ENCODE results near the gene PLA2G4D.

PLA2G4D gene, protein sequence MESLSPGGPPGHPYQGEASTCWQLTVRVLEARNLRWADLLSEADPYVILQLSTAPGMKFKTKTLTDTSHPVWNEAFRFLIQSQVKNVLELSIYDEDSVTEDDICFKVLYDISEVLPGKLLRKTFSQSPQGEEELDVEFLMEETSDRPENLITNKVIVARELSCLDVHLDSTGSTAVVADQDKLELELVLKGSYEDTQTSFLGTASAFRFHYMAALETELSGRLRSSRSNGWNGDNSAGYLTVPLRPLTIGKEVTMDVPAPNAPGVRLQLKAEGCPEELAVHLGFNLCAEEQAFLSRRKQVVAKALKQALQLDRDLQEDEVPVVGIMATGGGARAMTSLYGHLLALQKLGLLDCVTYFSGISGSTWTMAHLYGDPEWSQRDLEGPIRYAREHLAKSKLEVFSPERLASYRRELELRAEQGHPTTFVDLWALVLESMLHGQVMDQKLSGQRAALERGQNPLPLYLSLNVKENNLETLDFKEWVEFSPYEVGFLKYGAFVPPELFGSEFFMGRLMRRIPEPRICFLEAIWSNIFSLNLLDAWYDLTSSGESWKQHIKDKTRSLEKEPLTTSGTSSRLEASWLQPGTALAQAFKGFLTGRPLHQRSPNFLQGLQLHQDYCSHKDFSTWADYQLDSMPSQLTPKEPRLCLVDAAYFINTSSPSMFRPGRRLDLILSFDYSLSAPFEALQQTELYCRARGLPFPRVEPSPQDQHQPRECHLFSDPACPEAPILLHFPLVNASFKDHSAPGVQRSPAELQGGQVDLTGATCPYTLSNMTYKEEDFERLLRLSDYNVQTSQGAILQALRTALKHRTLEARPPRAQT

DNA sequence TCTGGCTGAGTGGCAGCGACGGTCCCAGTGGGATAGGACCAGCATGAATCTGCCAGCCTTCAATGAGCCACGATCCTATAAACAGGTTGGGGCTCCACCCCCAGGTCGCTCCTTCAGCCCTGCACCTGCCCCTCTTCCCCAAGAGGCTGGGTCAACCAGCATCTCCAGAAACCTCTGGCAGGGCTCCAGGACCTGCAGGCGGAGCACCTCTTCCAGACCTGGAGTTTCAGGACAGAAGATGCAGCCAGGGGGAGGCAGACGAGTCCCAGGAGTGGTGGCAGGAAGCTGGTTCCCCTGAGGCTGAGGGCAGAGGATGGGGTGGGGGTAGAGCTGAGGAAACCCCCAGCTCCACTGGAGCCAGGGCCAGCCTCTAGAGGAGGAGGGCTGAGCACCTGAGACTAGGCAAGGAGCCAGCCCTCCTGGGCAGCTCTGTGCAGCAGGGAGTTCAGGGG, at the start of gene PLA2G4D:
TSS of gene PLA2G4D (minus strand) at position 51 of the 452 bp plus-strand sequence. CDS start 103 bp downstream, outside the sequence.
- DNase-seq (ENCODE audit: low spot score) = no peak

DNA sequence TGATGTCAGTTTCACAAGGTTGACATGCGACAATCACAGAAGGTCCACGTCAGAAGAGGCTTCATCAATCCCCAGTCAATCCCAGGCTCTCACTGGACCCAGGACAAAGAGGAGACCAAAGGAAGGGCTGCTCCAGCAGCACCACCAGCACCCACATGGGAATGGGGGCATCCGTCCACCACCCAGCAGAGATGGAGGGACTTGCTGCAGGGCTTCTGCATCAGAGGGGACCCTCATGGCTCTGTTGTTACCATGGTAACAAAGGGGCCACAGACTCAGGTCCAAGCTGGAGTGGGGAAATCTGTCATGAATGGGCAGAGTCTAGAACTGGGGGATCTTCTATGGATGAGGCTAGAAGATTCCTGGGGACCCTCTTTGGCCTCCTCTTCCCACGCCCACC, 49.0 kb upstream of the PLA2G4D start:
- no peak for DNase-seq (ENCODE audit: low spot score)

DNA sequence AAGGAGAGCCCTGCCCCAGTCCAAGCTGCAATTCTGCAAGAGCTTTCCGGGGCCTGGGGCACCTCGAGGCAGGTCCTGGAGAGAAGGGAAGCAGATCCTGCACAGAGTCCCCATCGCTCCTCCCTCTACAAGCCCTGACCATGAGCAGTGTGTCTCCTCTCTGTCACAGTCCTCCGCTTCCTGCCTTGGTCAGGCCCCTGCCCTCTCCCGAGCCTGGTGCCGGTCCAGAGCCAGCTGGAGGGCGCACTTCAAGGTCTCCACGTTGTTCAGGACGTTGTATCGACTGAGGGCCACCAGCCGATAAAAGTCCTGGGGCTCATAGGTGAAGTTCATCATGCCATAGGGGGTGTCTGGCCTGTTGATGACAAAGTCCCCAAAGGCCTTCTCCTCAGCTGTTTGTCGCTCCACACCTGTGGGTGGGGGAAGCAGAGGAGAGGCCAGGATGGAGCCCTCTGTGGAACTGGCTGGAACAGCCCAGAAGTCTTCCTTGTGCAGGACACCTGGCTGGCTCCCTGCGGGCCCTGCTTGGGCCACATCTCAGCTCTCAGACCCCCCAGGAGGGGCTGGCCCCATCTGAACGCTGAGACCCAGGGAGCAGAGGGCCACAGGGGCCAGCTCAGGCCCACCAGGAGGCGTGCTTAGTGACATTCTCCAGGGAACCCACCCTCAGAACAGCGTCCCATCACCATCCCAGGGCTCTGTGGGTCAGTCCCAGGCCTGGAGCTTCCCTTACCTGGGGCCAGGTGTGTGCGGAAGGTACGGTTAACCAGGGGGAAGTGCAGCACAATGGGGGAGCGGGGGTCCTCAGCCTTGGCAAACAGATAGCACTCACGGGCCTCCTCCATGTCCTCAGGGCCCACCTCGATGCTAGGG, 47.7 kb upstream of the PLA2G4D start:
- DNase-seq (ENCODE audit: low spot score) = no peak

DNA sequence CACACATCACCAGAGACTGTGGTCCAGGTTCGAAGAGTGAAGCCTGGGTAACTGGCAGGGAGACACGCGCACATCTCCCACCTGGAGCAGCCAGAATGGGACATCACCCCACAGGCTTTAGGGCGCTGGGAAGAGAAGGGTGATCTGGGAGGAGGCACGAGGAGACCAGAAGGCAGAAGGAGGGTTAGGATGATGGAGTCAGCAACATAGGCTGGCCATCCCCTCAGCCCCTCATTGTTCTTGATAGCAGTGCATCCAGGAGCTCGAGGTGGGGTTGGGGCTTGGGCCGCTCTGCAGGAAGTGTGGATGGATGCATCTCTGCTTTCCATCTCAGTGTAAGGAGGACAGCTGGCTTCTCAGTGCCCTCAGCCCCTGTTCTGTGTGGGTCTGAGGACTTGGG, 46.9 kb upstream of the PLA2G4D start:
- DNase-seq (ENCODE audit: low spot score) = no peak

DNA sequence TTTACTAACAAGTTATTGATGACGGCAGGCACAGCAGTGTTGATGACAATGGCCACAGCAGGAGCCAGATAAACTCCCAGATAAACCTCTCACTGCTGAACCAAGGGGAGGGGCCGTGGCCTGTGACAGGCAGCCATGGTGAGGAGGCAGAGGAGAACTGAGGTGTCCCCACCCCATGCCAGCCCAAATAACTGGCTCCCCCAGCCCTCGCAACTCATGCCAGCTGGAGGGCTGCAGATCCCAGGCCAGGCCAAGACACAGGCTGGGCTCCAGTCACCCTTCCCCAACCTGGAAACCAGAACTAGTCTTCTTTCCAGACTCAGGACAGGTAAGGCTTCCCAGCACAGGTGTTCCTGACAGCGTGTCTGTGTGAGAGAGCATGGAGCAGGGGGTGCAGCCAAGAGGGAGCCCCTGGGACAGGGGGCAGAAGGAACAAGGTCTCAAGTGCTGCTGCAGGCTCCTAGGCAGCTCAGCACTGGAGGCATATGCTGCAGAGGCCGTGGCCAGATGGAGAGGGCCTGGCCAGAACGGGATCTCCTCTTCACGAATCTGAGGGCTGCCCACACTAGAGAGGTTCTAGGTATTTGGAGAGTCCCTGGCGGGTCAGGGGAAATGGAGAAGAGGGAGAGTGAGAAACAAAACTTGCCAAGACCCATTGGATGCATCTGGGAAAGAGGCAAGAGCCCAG, 46.2 kb upstream of the PLA2G4D start:
- DNase-seq (ENCODE audit: low spot score) = no peak

DNA sequence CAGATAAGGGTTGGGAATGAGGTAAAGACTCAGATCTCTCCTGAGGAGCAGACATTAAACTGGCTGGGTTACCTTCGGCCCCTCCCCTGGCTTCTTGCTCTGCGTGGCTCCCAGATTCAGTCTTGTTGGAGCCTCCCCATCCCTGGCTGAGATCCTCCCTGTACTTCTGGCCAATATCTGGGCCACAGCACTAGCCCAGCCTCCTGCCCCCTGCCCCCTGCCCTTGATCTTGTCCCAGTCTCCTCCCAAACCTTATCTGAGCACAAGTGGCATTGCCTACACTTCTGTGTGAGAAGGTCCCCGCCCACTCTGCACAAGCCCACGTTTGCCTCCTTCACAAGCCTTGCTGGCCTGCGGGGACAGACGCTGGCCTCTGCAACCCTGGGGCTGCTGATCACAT, 45.2 kb upstream of the PLA2G4D start:
- no peak for DNase-seq (ENCODE audit: low spot score)

DNA sequence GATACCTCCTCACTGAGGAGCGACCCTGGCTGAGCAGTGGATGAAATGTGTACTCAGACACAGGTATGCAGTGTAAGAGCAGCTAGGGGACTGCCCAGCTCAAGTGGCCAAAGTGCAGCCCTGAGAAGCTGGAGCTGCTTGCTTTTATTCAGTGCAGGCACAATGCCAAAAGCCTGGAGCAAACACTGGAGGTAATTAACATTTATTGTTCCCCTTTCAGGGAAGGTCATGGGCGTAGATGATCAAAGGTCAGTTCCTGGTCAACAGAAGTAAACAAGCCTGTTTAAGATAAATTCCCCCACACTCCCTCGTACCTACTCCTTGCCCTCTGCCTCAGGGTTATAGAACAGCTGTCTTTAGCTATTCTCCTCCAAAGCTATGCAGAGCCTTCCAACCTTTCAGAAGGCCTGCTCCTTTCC, 44.6 kb upstream of the PLA2G4D start:
- DNase-seq (ENCODE audit: low spot score) = no peak

DNA sequence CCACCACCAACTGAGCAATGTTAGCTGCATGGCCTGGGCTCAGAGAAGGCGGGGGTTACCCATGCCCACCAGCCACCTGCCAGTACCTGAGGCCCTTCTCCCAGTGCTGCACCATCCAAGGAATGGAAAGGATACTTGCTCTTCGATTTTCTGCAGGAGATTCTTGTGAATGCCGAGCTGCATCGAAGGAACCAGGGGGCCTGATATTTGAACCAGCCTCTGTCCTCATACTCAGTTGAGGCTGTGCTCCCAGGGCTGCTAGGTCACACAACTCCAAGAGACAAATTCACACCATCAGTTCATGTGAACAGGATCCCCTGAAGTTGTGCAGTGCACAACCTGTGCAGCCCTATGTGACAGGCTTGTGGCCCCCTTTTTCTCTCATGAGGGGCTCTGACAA, 44.0 kb upstream of the PLA2G4D start:
- no peak for DNase-seq (ENCODE audit: low spot score)

DNA sequence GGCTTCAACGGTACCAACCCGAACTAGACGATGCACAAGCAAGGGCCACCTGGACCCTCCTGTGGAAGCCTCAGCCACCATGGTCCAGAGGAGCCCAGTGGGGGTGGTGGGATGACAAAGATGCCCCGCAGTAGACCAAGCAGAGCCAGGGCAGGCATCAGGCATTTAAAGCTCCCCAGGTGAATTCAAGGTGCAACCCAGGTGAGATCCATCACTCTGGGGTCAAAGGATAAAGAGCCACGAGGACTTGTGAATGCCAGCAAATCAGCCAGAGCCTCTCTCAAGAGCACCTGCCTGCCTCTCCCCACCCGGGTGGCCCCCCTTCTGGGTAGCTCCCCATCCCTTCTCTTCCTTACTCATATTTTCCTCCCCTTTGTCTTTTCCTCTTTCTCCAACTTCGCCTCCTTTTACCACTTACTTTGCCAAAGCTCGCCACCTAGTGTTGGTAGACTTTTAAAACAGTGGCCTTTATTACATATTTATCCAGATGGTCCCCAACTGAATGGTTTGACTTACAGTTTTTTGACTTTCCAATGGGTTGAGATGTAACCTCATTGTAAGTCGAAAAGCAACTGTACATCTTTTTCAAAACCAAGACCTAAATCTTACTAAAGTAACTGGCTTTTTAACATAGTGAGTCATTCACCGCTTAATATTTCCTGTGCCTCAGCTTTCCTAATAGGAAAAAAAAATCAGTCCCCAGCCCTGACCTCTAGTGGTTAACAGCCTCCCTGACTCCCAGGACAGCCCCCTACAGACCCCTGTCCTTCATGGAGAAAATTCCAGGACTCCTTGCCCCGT, 43.3 kb upstream of the PLA2G4D start:
- DNase-seq (ENCODE audit: low spot score) = peak; percentile 10

DNA sequence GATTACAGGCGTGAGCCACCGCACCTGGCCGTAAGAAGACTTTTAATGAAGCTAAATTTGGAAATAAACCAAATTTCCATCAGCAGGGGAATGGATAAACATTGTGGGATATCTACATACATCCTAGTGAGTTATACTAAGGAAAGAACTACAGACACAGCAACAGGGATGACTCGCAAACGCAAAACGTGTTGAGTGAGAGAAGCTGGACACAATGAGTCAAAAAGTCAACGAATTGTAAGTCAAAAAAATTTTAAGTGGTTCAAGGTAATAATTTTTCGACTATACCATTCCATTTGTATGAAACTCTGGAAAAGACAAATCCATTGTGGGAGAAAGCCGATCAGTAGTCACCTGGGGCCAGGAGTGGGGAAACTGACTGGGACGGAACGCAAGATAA, 42.2 kb upstream of the PLA2G4D start:
- DNase-seq (ENCODE audit: low spot score) = no peak

DNA sequence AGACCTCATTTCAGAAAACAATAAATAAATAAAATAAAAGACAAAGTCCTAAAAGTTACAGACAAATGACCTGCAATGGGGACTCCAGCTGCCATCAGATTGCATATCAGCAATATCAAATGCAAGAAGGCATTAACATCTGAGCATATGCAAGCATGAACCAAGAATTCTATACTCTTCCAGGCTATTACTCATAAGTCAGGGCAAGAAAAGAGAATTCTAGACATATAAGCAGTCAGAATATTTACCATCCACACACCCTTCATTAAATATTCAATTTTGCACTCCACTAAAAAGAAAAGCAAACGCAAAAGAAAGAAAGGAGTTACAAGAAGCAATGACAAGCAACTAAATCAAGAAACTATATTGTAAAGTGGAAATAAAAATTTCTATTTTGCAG, 41.0 kb upstream of the PLA2G4D start:
- no peak for DNase-seq (ENCODE audit: low spot score)

DNA sequence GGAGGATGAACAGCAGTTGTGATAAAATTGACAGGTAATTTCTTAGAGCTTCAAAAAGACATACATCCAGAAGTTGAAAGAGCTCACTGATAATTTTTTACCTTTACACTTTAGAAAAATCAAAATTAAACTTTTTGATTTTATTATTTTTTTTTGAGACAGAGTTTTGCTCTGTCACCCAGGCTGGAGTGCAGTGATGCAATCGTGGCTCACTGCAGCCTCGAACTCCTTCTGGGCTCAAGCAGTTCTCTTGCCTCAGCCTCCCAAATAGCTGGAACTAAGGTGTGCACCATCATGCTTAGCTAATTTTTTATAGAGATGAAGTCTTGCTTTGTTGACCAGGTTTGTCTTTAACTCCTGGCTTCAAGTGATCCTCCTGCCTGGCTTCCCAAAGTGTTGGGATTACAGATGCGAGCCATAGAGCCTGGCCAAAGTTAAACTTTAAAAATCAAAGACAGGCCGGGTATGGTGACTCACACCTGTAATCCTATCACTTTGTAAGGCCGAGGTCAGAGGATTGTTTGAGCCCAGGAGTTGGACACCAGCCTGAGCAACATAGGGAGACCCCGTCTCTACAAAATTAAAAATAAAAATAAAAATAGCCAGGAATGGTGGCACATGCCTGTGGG, 40.4 kb upstream of the PLA2G4D start:
- no peak for DNase-seq (ENCODE audit: low spot score)

DNA sequence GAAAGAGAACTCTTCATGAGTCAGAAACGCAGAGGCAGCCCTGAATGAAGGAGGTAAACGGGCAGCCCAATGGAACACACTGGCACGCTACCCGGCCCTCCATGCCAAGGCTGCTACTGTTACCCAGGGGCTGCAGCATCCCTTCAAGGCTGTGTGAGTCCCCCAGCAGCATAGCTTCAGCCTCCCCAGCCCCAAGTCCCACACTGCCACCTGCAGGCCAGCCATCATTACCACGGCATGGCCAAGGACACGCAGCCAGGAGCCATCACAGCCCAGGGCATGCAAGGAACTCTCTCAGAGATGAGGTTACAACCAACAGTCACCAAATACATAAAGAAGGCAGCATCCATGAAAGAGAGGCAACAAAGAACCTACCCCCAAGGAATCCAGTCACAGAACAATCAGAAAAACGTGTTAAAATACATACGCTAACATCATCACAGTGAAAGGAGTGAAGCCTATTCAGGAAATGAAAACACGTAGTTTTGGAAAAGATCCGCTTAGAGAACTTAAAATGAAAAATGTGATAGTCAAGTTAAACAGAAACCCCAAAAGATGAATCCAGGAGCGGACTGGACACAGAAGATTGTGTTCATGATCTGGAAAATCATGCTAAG, 39.6 kb upstream of the PLA2G4D start:
- DNase-seq (ENCODE audit: low spot score) = peak; percentile 18

DNA sequence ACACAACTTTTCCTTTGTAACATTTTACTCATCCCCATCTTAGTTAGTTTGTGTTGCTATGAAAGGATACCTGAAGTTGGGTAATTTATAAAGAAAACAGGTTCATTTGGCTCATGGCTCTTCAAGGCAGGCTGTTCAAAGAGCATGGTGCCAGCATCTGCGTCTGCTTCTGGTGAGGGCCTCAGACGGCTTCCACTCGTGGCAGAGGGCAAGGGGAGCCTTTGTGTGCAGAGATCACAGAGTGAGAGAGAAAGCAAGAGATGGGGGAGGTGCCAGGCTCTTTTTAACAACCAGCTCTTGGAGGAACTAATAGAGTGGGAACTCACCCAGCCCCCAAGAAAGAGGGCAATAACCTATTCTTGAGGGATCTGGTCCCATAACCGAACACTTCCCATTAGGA, 39.0 kb upstream of the PLA2G4D start:
- no peak for DNase-seq (ENCODE audit: low spot score)

DNA sequence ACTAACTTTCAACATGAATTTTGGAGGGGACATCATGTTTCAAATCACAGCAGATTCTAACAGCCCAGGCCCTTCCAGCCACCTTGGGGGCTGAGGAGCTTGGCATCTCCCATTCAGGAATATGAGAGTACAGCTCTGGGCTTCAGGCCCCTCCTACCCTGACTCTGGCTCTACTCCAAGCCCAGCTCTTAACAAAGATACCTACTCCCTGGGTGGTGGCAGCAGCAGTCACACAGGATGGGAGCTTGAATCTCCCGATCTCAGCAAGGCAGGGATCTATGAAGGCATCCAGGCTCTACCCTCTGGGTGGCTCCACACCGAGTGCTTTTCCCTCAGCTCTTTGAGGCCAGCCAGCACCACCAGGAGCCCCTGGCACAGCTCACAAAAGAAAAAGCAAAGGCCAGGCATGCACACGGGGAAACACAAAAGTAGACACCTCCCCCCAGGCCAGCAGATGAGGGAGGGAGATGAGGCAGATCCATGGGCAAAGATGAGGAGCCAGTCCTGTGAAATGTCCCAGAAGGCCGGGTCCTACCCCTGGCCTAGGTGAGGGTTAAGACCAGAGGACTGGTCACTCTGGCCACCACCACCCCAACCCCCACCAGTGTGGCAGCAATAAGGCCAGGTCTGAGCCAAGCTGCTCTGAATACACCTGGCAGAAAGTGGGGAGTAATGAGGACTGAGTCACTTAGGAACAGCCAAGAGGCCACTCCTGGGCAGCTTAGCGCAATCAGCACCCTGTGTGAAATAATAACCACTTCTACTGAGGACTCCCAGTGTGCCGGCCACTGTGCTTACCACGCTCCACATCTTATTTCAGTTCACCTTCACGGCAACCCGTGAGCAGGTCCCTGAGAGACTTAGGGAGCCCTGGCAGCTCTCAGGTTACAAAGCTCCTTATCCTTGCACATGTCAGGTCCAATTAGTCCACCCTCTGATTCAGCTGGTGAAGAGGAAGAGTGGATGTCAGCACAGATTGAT, 37.8 kb upstream of the PLA2G4D start:
- DNase-seq (ENCODE audit: low spot score) = no peak

DNA sequence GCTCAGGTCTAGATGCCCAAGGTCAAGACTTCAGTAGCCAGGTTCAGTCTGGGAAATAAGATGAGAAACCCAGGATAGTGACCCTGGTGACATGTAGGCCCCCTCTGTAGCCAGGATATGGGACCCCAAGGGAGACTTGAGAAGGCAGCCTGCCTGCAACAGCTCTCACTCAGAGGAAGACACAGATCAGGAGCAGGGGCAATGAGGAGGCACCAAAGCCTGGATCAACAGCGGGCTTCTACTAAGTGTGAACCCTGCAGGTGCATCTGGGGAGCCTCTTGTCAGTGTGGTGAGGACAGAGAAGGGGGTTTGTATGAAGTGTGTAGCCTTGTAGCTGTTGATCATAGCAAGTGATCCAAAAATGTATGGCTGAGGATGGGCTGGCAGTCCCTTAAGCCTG, 36.6 kb upstream of the PLA2G4D start:
- DNase-seq (ENCODE audit: low spot score) = no peak

DNA sequence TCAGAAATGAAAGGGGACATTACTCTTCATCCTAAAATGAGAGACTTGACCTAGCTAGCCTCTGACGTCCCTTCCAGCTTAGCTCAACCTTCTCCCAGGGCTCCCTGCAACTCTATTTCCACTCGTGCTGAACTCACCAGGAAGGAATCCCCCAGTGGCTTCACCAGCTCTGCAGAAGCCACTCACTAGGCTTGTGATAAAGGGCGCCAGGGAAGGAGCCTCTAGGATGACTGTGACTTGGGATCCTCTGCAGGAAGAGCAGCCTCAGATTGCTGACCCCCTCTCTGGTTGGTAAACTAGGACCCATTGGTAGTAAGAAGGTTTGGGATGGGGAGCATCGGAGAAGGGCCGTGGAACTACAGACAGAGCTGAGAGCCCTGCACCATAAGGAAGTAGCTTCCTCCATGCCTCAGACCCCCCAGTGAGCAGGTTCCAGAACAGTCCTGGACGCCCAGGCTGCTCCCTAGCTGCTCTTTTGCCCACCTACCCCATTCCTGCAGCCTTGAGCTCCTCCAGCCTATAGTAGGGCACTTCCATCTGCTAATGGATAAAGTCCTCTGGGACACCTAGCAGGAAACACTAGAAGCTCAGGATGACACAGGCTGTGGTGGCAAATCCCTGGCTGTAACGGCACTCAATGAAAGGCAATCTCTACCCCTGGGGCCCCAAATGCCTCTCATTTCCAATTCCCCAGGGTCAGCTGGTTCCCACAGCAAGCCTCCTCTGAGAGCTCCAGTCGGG, 36.1 kb upstream of the PLA2G4D start:
- DNase-seq (ENCODE audit: low spot score) = no peak

DNA sequence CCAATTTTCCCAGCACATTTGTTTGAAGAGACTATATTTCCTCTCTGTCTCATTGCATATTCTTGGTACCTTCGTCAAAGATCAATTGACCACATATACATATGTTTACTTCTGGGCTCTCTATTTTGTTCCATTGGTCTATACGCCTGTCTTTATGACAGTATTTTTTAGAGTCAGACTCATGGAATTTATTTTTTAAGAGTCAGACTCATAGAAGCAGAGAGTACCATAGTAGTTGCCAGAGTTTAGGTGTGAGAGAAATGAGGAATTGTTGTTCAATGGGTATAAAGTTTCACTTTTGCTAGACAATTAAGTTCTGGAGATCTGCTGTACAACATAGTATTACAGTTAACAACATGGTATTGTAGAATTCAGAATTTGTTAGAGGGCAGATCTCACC, 35.0 kb upstream of the PLA2G4D start:
- DNase-seq (ENCODE audit: low spot score) = no peak
